ENCODE measurements around the gene NXPE4. TPM values are rescaled to one million over a fixed set of nuclear protein-coding genes. Genes with fewer than 3 reads are reported as not detected.

NXPE4 gene
- total RNA-seq, 1 donor from 2014 or later = not detected

DNA sequence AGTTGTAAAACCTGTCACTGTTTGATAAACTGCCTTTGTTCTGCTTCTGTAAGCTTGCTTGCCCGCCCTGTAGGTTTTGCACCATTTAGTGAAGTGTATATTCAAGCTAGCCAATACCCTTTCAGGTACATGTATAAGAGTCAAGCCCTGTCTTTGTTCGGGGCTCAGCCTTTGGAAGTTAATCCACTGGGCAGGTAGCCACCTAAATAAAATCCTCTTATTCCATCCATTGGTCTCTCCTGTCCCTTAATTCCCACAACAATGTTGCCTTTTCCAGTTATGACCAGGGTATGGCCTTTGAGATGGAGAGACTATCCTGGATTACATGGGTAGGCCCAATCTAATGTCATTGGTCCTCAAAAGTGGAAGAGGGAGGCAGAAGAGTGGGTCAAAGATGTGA, 69.9 kb downstream of the NXPE4 start:
- H3K4me3 ChIP-seq = no peak overlapping the region
- peaks cover 19% of the 10 kb centered on the region for H3K9me3 ChIP-seq (replicated peaks)
- intact Hi-C loops (cut with micrococcal nuclease) = no loop called here
- H3K27me3 ChIP-seq (ENCODE audit: low read depth) = no peaks in the 10 kb centered on the region
- no peak for DNase-seq
- H3K36me3 ChIP-seq = peaks cover 7% of the 10 kb centered on the region
- no peak overlapping the region for H3K27ac ChIP-seq (replicated peaks)
- TF ChIP-seq, protein P1, sequence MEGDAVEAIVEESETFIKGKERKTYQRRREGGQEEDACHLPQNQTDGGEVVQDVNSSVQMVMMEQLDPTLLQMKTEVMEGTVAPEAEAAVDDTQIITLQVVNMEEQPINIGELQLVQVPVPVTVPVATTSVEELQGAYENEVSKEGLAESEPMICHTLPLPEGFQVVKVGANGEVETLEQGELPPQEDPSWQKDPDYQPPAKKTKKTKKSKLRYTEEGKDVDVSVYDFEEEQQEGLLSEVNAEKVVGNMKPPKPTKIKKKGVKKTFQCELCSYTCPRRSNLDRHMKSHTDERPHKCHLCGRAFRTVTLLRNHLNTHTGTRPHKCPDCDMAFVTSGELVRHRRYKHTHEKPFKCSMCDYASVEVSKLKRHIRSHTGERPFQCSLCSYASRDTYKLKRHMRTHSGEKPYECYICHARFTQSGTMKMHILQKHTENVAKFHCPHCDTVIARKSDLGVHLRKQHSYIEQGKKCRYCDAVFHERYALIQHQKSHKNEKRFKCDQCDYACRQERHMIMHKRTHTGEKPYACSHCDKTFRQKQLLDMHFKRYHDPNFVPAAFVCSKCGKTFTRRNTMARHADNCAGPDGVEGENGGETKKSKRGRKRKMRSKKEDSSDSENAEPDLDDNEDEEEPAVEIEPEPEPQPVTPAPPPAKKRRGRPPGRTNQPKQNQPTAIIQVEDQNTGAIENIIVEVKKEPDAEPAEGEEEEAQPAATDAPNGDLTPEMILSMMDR (IDR thresholded peaks at IDR 0.05; ENCODE audit: borderline replicate concordance) = no peak
- no peaks in the 10 kb centered on the region for H3K4me1 ChIP-seq

DNA sequence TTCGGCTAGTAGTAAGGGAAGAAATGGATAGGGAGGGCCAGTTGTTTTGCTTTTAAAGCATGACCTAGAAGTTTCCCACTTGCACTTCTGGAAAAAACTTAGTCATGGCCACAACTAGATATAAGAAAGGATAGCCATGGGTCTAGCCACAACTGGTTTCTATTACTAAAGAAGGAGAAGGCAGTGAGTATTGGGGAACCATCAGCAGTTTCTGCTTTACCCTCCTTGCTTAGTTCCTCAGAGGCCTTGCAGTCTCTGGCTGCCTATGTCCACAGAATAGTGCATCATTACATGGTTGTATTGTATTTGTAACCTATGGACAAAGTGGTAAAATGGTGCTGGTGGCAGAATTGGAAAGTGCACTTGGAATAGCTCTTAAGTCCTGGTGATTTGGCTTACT, 71.5 kb downstream of the NXPE4 start:
- no peak overlapping the region for H3K27ac ChIP-seq (replicated peaks)
- no peak for DNase-seq
- TF ChIP-seq, protein P1 (IDR thresholded peaks at IDR 0.05; ENCODE audit: borderline replicate concordance) = no peak

GRCh38 chr11:114522818-114523217, 72.8 kb downstream of the NXPE4 start:
- no peak for DNase-seq
- Histone ChIP-seq H3K4me3 (no peak overlapping the region), H3K36me3 (peaks cover 7% of the 10 kb centered on the region), H3K9me3 (replicated peaks) (peaks cover 19% of the 10 kb centered on the region), H3K4me1 (no peaks in the 10 kb centered on the region), H3K27ac (replicated peaks) (no peak overlapping the region), H3K27me3 (ENCODE audit: low read depth) (no peaks in the 10 kb centered on the region)
- intact Hi-C loops (cut with micrococcal nuclease) = no loop called here
- TF ChIP-seq, protein P1 (IDR thresholded peaks at IDR 0.05; ENCODE audit: borderline replicate concordance) = no peak

More for the DNA sequence above, 71.5 kb downstream of the NXPE4 start:
- intact Hi-C loops (cut with micrococcal nuclease) = no loop called here
- Histone ChIP-seq H3K36me3 (peaks cover 7% of the 10 kb centered on the region), H3K27me3 (ENCODE audit: low read depth) (no peaks in the 10 kb centered on the region), H3K4me1 (no peaks in the 10 kb centered on the region), H3K9me3 (replicated peaks) (peaks cover 19% of the 10 kb centered on the region), H3K4me3 (no peak overlapping the region)

Other genes starting within 250 kb of the NXPE4 start
- gene C11orf71, start 195.3 kb downstream of the NXPE4 start, total RNA-seq = 10.5 TPM
- 20.9 TPM for gene RBM7, start 195.1 kb downstream of the NXPE4 start, total RNA-seq
- gene REXO2, start 156.3 kb downstream of the NXPE4 start, total RNA-seq = 182 TPM
- not detected for gene NXPE1, start 35.9 kb downstream of the NXPE4 start, total RNA-seq
- 0.22 TPM for gene NXPE2, start 82.7 kb upstream of the NXPE4 start, total RNA-seq